SK-N-SH treated with all-trans-retinoic acid at 6 μM for 48 hours (cell line): Measurements from ENCODE around the gene DPP9.

Experiments used
- ATAC-seq: fragments of 200-7000 bp; cut with Tn5 transposase; 3 replicates; pipeline ENCODE4 v1.9.1; 2020; ENCODE audit warnings: mild to moderate bottlenecking, moderate library complexity
- BACH2 ChIP-seq: fragments of 250-450 bp; sonication (Bioruptor Pico); IDR thresholded peaks from 2 replicates; pipeline ENCODE4 v1.9.0; 2021; ENCODE audit warnings: mild to moderate bottlenecking, borderline replicate concordance
- CREB5 ChIP-seq: fragments of 250-450 bp; sonication (Bioruptor Pico); IDR thresholded peaks from 2 replicates; pipeline ENCODE4 v1.5.1; 2020; ENCODE audit warnings: low read depth, mild to moderate bottlenecking, moderate library complexity
- CSDC2 ChIP-seq: fragments of 250-450 bp; sonication (Bioruptor Pico); IDR thresholded peaks from 2 replicates; pipeline ENCODE4 v1.5.0; 2020; ENCODE audit warnings: mild to moderate bottlenecking, moderate library complexity
- CSRNP3 ChIP-seq: fragments of 250-450 bp; sonication (Bioruptor Pico); IDR thresholded peaks from 2 replicates; pipeline ENCODE4 v1.5.1; 2021; ENCODE audit warnings: mild to moderate bottlenecking, moderate library complexity
- ESRRG ChIP-seq: fragments of 250-450 bp; sonication (Bioruptor Pico); IDR thresholded peaks from 2 replicates; pipeline ENCODE4 v1.6.1; 2021; ENCODE audit warnings: mild to moderate bottlenecking
- ISL1 ChIP-seq: fragments of 250-450 bp; sonication (Bioruptor Pico); IDR thresholded peaks from 2 replicates; pipeline ENCODE4 v2.1.2; 2022; ENCODE audit warnings: mild to moderate bottlenecking, moderate library complexity
- PATZ1 ChIP-seq: fragments of 250-450 bp; sonication (Bioruptor Pico); IDR thresholded peaks from 2 replicates; pipeline ENCODE4 v1.8.0; 2020; ENCODE audit warnings: mild to moderate bottlenecking, moderate library complexity, borderline replicate concordance
- POU6F1 ChIP-seq: fragments of 250-450 bp; sonication (Bioruptor Pico); IDR thresholded peaks from 2 replicates; pipeline ENCODE4 v1.8.0; 2021; ENCODE audit warnings: low read depth, mild to moderate bottlenecking, moderate library complexity, borderline replicate concordance
- PPARA ChIP-seq: fragments of 250-450 bp; sonication (Bioruptor Pico); IDR thresholded peaks from 2 replicates; pipeline ENCODE4 v1.5.0; 2020; ENCODE audit warnings: mild to moderate bottlenecking, borderline replicate concordance
- RARB ChIP-seq: fragments of 250-450 bp; sonication (Bioruptor Pico); IDR thresholded peaks from 2 replicates; pipeline ENCODE4 v1.8.0; 2021; ENCODE audit warnings: mild to moderate bottlenecking, moderate library complexity
- SNAI2 ChIP-seq: fragments of 250-450 bp; sonication (Bioruptor Pico); IDR thresholded peaks from 2 replicates; pipeline ENCODE4 v1.5.0; 2020; ENCODE audit warnings: mild to moderate bottlenecking, moderate library complexity
- TCF4 ChIP-seq: fragments of 250-450 bp; sonication (Bioruptor Pico); IDR thresholded peaks from 2 replicates; pipeline ENCODE4 v1.8.0; 2021; ENCODE audit warnings: mild to moderate bottlenecking, moderate library complexity, borderline replicate concordance
- TOX ChIP-seq: fragments of 250-450 bp; sonication (Bioruptor Pico); IDR thresholded peaks from 2 replicates; pipeline ENCODE4 v1.8.0; 2021; ENCODE audit warnings: mild to moderate bottlenecking, moderate library complexity, borderline replicate concordance
- TSHZ2 ChIP-seq: fragments of 250-450 bp; sonication (Bioruptor Pico); IDR thresholded peaks from 2 replicates; pipeline ENCODE4 v1.5.0; 2020; ENCODE audit warnings: mild to moderate bottlenecking, moderate library complexity
- ZC3H10 ChIP-seq: fragments of 250-450 bp; sonication (Bioruptor Pico); IDR thresholded peaks from 2 replicates; pipeline ENCODE4 v1.5.1; 2021; ENCODE audit warnings: mild to moderate bottlenecking, moderate library complexity
- ZFP3 ChIP-seq: fragments of 250-450 bp; sonication (Bioruptor Pico); IDR thresholded peaks from 2 replicates; pipeline ENCODE4 v1.5.0; 2020; ENCODE audit warnings: mild to moderate bottlenecking, moderate library complexity
- ZFP30 ChIP-seq: fragments of 450-650 bp; formaldehyde crosslinking; IDR thresholded peaks from 2 replicates; pipeline ENCODE4 v1.5.0; 2022; ENCODE audit warnings: mild to moderate bottlenecking, moderate library complexity
- ZNF565 ChIP-seq: fragments of 450-650 bp; formaldehyde crosslinking; conservative IDR thresholded peaks from 2 replicates; pipeline ENCODE4 v1.5.0; 2020; ENCODE audit warnings: low read depth, mild to moderate bottlenecking, moderate library complexity
- ZNF70 ChIP-seq: fragments of 450-650 bp; formaldehyde crosslinking; IDR thresholded peaks from 2 replicates; pipeline ENCODE4 v1.5.0; 2020; ENCODE audit warnings: mild to moderate bottlenecking, moderate library complexity

The DPP9 gene

GRCh38 chr19:4754248-4754647, 30.6 kb upstream of the DPP9 start (continued):
- TF ChIP-seq BACH2: no peak
- no peak for TF ChIP-seq TOX (CRISPR knock-in tag)

GRCh38 chr19:4749870-4750590, 26.4 kb upstream of the DPP9 start:
- TF ChIP-seq TOX (CRISPR knock-in tag): no peak
- TF ChIP-seq ZFP3: no peak
- TF ChIP-seq ISL1: no peak
- TF ChIP-seq ZC3H10: no peak
- TF ChIP-seq POU6F1 (CRISPR knock-in tag): no peak
- TF ChIP-seq TCF4: no peak
- no peak for TF ChIP-seq CSDC2
- no peak for TF ChIP-seq SNAI2
- no peak for TF ChIP-seq CSRNP3 (CRISPR knock-in tag)
- ATAC-seq: peak; percentile 22; the same call in 1 of the 3 replicates

GRCh38 chr19:4748589-4748988, 24.9 kb upstream of the DPP9 start:
- no peak for TF ChIP-seq ZC3H10
- TF ChIP-seq ISL1: no peak
- no peak for TF ChIP-seq SNAI2
- no peak for ATAC-seq

- no peak for TF ChIP-seq ZNF565 (CRISPR knock-in tag)
- TF ChIP-seq ZNF70: peak; percentile 70; the same call in 1 of the 2 replicates
- ATAC-seq: no peak
Observed at GRCh38 chr19:4748185-4748584, 24.5 kb upstream of the DPP9 start.

GRCh38 chr19:4745986-4746385, 22.3 kb upstream of the DPP9 start:
- no peak for TF ChIP-seq ISL1
- no peak for TF ChIP-seq ZFP30 (CRISPR knock-in tag)
- TF ChIP-seq PPARA (CRISPR knock-in tag): no peak
- TF ChIP-seq TSHZ2: no peak
- TF ChIP-seq CREB5 (CRISPR knock-in tag): no peak
- no peak for TF ChIP-seq POU6F1 (CRISPR knock-in tag)
- TF ChIP-seq BACH2: no peak
- no peak for TF ChIP-seq RARB (CRISPR knock-in tag)
- TF ChIP-seq CSRNP3 (CRISPR knock-in tag): no peak
- TF ChIP-seq ZNF565 (CRISPR knock-in tag): no peak
- no peak for TF ChIP-seq ZNF70
- TF ChIP-seq PATZ1 (CRISPR knock-in tag): no peak
- no peak for TF ChIP-seq TOX (CRISPR knock-in tag)
- TF ChIP-seq TCF4: no peak
- no peak for TF ChIP-seq ESRRG
- no peak for ATAC-seq

GRCh38 chr19:4745175-4745574, 21.5 kb upstream of the DPP9 start:
- peak; percentile 26; the same call in 2 of the 3 replicates for ATAC-seq
